Ecto neural progenitor cell (in vitro differentiated cells): Measurements from ENCODE around the gene SMIM1.
A peak's percentile ranks its signal among the peaks of the same experiment; 100 is the strongest.

Source experiments
- DNase-seq: peaks from one replicate; pipeline ENCODE4 v3.0.0-alpha.2; 2018; ENCODE audit warnings: low spot score

The SMIM1 gene, protein sequence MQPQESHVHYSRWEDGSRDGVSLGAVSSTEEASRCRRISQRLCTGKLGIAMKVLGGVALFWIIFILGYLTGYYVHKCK

DNA sequence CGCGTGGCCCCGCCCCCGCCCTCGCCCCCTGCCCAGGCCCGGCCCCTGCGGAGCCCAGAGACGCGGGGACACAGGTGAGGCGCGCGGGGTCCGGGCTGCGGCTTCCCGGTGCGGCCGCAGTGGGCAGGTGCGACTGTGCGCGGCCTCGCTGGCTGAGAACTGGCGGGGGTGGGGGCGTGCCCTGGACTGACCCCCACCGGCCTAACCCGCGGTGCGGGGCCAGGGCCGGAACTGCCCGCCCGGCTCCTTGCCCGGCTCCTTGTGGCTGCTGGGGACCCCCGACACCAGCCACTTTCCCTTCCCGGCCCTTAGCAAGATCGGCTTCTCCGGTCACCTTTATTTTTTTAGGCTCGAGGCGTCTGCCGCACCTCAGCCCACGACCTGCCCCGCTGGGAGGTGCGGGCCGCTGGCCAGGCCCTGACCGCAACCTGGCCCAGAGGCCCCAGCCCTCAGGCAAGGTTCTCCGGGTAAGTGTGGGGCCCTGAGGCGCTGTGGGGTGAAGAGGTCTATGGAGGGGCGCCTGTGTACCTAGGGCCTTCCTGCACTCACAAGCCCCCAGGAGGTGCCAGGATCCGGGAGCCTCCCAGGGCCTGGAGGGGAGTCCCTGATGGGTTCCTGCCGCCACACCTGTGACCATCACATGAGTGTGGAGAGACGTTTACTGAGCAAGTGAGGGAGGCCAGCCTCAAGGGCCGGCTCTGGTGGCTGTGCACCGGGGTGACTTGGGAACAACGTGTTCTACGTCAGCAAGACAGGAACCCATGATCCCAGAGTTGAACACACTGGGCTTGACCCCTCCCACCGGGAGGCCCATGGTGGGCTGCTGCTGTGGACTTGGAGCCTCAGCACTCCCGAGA, at the start of gene SMIM1:
Gene SMIM1, plus strand, starts transcription at position 35 of the 857 bp plus-strand sequence. CDS start 2,625 bp downstream, outside the sequence.
- peak; percentile 61 for DNase-seq

DNA sequence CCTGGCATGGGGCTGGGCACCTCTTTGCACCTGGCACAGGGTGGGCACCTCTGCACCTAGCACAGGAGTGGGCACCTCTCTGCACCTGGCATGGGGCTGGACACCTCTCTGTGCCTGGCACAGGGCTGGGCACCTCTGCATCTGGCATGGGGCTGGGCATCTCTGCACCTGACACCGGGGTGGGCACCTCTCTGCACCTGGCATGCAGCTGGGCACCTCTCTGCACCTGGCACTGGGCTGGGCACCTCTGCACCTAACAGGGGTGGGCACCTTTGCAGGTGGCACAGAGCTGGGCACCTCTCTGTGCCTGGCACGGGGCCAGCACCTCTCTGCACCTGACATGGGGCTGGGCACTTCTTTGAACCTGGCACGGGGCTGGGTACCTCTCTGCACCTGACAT, 49.7 kb upstream of the SMIM1 start:
- no peak for DNase-seq

DNA sequence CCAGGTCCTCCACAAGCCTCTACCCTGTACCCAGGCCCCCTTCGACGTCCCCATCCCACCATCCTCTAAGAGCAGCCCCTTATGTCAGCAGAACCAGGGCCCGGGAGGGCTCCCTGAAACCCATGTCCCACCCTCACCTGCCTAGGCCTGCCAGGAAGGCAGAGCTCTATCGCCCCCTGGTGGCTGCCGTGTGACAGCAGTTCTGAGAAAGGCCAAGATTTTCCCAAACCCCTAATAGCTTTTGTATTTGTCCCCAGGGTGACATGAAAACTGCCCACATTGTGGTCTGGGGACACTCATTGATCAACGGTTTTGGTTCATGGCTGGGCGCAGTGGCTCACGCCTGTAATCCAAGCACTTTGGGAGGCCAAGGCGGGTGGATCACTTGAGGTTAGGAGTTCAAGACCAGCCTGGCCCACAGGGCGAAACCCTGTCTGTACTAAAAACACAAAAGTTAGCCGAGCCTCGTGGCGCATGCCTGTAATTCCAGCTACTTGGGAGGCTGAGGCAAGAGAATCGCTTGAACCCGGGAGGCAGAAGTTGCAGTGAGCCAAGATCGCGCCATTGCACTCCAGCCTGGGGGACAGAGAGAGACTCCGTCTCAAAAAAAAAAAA, 48.0 kb upstream of the SMIM1 start:
- DNase-seq: peak; percentile 86

DNA sequence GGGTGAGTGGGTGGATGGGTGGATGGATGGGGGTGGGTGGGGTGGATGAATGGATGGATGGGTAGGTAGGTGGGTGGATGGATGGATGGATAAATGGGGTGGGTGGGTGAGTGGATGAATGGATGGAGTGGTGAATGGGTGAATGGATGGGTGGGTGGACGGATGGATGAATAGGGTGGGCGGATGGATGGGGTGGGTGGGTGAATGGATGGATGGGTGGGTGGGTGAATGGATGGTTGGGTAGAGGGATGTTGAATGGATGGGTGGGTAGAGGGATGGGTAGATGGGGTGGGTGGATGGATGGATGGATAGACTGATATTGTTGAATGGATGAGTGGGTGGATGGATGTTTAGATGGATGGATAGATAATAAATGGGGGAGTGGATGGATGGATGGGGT, 47.2 kb upstream of the SMIM1 start:
- no peak for DNase-seq

DNA sequence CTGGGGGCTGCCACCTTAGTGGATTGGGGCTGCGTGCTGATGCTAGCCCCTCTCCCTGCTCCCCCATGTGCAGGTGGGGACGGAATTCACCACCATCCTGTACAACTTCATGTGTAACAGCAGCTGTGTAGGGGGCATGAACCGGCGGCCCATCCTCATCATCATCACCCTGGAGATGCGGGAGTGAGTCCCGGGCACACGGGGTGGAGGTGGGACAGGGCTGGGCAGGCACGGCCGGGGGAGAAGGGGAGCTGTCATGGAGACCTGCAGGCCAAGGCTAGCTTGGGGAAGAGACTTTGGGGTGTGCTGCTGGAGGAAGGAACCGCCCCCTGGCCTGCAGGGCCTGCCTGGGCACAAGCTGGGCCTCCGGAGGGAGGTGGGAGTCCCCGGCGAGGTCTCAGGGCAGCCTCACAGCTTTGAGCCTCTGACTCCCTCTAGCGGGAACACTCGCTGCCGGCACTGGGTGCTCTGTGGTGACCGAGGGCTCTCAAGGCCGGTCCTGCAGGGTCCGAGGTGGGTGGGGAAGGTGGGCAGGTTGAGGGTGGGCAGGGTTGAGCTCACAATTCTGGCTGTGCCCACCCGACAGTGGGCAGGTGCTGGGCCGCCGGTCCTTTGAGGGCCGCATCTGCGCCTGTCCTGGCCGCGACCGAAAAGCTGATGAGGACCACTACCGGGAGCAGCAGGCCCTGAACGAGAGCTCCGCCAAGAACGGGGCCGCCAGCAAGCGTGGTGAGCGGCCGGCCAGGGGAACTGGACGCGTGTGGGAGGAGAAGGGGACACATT, 45.3 kb upstream of the SMIM1 start:
- peak; percentile 71 for DNase-seq

DNA sequence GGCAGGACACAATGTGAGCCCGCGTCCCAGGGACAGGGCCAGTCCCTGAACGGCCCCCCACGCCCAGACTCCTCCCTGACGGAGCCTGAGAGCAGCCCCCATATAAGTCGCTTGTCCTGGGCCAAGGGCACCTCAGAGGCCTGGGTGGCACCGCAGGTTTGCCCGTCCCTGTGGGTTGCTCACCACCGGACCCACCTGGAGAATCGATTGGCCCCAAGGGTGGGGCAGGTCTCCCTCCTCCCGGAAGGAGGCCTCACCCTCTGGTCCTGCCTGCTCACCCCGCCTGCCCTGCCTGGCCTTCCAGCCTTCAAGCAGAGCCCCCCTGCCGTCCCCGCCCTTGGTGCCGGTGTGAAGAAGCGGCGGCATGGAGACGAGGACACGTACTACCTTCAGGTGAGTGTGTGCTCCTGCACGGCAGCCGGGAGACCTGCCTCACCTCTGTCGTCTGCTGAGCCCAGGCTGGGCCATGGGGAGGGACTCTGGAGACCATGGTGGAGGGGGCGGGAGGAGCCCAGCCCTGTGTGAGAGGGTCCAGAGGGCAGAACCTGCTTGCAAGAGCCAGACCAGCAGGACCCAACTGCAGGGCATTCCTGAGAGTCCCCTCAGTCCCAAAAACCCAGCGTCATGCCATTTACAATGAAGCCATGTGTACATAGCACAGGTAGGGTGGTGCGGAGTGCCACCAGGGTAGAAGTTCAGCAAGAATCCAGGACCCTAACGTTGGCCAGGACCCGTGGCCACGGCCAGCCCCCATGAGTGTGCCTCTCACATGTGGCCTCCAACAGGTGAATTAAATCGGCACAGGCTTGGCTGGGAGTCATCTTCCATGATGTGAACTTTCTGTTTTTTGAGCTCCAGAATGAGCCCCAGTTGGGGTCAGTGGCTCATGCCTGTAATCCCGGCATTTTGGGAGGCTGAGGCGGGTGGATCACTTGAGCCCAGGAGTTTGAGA, 44.4 kb upstream of the SMIM1 start:
- no peak for DNase-seq

DNA sequence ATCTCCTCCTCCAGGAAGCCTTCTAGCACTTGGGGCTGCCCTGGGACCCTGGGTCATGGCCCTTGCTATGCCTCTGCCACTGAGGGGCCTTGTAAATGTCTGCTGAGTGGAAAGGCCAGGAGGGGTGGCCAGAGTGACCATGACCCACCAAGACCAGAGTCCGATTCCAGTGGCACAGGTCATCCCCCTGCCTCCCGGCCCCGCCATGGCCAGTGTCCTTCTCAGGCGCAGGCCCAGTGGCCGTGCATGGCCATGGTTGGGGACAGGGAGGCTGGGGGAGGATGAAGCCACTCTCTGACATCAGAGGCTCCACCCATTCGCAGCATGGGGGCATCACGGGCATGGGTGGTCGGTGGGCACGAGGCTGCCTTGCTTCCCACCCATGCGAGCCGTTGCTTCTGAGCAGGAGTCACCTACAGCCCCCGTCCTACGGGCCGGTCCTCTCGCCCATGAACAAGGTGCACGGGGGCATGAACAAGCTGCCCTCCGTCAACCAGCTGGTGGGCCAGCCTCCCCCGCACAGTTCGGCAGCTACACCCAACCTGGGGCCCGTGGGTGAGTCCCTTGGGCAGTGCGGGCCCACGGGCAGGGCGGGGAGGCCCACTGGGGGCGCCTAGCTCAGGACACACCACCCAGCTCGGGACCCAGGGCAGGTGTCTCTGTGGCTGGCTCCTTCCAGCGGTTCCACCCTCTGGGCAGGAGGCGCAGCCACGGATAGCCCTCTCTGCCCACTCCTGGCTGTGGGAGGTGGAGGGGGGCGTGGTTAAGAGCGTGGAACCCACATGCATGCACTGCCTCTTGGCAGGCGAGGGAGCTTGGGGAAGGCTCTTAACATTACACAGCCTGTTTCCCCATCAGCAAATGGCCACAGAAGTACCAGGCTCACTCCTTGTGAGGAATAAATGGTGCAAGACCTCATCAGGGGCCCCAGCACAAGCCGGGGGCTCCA, 42.7 kb upstream of the SMIM1 start:
- DNase-seq: no peak

DNA sequence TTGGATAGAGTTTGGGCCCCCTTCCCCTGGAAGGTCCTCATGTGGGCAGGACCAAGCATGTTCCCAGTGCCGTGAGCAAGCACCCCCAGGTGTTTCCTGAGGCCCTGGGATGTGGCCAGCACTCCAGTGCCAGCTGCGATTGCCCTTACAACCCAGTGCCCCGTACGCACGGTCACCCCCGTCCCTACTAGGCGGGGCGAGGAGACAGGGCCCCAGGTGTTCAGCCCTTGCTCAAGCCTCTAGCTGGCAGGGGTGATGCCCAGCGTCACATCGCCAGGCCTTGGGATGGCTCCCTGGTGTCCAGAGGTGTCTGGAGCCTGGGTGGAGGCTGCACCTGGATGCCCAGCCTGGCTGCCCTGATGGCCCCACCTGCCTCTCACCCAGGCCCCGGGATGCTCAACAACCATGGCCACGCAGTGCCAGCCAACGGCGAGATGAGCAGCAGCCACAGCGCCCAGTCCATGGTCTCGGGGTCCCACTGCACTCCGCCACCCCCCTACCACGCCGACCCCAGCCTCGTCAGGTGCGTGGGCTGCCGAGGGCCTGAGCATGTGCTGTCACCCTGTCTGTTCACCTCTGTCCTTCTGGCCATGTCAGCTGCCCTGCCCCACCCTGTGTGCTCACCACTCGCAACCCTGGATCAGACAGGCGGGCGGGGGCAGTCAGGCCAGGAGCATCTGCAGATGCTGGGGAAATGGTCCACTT, 41.9 kb upstream of the SMIM1 start:
- DNase-seq: no peak

DNA sequence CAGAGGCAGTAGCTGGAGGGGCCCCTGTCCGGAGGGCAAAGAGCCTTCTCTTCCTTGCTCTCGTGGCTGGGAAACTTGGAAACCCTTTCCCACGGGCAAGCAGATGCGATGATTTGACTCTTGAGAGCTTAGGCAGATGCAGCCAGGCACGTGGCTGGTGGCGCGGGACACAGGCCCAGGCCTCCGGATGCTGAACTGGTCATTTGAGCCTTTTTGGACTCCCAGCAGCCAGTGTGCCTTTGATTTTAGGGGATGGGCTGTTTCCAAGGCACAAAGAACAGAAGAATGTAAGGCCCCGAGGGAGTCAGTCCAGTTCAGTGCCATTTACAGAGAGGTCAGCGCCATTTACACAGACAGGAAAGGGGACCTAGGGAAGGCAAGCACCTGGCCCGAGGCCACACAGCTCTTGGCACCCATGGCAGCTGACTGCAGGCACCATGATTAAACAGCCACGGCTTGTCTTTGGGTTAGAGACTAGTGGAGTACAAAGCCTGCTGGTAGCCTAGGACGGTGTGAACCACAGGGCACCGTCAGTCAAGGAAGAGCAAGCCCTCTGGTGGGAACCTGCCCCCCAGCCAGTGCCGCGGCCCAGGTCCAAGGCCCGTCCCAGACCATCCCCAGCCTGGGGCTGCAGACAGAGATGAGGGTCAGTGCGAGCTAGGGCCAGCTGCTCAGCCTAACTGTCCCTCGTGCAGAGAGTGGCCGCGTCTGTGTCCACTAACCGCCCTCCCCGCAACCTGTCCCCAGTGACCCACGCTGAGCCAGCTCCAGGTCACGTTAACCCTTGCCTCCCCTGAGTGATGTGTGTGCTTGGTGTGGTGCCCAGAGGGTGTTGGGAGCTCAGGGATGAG, 40.7 kb upstream of the SMIM1 start:
- DNase-seq: no peak

DNA sequence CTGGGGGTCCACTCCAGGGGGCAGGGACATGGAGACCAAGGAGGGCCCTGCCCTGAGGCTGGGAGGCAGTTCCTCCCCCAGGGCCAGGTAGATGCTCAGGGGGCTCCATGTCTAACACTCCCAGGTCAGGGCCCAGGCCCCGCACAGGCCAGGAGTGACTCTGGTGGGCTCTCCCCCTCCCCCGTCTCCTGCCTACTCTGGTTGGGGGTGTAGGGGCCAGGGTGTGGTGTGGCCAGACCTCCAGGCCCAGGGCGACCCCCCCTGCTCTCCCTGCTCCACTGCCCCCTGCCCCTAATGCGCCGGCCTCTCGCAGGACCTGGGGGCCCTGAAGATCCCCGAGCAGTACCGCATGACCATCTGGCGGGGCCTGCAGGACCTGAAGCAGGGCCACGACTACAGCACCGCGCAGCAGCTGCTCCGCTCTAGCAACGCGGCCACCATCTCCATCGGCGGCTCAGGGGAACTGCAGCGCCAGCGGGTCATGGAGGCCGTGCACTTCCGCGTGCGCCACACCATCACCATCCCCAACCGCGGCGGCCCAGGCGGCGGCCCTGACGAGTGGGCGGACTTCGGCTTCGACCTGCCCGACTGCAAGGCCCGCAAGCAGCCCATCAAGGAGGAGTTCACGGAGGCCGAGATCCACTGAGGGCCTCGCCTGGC, 40.0 kb upstream of the SMIM1 start:
- DNase-seq: no peak

DNA sequence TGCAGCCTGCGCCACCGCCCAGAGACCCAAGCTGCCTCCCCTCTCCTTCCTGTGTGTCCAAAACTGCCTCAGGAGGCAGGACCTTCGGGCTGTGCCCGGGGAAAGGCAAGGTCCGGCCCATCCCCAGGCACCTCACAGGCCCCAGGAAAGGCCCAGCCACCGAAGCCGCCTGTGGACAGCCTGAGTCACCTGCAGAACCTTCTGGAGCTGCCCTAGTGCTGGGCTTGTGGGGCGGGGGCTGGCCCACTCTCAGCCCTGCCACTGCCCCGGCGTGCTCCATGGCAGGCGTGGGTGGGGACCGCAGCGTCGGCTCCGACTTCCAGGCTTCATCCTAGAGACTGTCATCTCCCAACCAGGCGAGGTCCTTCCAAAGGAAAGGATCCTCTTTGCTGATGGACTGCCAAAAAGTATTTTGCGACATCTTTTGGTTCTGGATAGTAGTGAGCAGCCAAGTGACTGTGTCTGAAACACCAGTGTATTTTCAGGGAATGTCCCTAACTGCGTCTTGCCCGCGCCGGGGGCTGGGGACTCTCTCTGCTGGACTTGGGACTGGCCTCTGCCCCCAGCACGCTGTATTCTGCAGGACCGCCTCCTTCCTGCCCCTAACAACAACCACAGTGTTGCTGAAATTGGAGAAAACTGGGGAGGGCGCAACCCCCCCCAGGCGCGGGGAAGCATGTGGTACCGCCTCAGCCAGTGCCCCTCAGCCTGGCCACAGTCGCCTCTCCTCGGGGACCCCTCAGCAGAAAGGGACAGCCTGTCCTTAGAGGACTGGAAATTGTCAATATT, 39.3 kb upstream of the SMIM1 start:
- no peak for DNase-seq

DNA sequence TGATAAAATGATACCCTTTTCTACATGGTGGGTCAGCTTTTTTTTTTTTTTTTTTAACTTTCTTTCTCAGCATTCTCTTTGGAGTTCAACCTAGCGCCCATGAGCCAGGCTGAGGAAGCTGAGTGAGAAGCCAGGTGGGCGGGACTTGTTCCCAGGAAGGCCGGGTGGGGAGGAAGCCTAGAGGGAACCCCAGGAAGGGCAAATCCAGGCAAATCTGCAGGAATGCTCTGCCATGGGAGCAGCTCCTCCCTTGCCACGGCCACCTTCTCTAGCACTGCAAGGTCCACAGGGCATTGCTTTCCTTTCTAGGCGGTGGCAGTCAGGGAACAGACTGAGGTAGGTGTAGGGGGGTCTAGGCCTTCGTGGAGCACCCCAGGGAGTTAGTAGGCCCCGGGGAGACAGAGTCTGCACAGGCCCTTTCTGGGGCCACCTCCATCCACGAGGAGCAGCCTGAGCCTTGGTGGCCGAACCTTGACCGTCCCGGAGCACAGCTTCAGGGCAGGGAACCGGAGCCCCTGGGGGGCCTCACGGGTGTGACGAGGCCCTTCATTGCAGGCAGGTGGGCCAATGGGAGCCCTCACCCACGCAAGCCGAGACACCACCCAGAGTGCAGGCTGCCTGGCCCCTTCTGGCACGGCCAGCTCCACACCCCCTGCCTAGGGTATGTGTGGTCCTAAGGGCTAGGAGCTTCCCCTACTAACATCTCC, 38.5 kb upstream of the SMIM1 start:
- DNase-seq: no peak

DNA sequence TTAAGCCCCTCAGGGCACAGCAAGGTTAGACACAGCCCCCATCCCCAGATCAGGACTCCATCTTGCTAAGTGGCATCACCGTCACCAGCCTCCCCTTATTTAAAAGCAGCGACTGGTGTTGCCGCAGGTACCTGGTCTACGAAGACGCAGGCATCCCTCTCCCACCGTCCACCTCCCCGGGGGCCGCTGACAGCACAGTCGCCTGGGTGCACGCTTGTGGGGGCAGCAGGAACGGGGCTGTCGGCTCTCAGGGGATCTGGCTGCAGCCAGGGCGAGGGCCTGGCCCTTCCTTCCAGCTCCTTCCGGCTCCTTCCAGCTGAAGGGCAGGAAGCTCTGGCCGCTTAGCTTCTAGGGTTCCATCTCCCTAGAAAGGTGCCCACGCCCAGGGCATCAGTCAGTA, 37.9 kb upstream of the SMIM1 start:
- no peak for DNase-seq

DNA sequence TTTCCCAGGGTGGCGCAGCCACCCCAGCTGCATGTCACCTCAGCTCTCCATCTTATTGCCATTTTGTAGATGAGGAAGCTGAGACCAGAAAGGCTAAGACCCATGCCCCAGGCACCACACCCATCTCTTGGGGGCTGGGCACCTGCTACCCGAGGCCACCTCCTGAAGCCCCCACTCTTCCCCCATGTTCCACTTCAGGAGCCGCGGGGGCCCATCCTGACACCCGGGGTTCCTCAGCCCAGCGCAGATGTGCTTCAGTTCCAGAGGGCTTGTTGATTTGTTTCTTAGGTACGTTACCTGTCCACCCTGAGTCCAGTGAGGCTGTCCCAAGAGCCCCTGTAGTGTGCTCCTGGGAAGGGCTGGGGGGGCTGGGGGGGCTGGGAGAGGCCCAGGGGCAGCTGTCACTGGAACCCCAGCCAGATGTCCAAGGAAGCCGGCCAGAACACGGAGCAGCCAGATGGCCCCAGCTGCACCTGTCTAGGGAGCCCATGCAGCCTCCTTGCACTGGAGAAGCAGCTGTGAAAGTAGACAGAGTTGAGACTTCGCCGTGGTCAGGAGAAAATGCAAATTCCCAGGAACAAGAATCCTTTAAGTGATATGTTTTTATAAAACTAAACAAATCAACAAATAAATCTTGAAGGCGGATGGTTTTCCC, 37.4 kb upstream of the SMIM1 start:
- no peak for DNase-seq

DNA sequence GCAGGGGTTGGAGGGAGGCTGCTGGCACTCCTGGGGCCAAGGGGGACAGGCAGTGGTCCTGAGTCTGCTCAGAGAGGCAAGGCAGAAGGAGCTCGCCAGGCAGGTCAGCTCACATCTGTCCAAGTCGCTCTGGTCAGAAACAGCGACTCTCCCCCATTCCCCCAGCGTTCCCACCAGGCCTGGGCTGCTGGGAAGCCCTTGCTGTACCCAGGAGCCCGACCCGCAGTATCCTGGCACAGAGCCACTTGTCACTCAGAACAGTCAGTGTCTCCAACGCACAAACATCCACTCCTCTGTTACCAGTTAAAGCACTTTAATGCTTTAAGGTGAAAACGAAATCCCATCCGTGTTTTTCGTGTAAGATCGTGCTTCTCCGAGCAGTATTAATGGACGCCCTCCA, 36.9 kb upstream of the SMIM1 start:
- no peak for DNase-seq

DNA sequence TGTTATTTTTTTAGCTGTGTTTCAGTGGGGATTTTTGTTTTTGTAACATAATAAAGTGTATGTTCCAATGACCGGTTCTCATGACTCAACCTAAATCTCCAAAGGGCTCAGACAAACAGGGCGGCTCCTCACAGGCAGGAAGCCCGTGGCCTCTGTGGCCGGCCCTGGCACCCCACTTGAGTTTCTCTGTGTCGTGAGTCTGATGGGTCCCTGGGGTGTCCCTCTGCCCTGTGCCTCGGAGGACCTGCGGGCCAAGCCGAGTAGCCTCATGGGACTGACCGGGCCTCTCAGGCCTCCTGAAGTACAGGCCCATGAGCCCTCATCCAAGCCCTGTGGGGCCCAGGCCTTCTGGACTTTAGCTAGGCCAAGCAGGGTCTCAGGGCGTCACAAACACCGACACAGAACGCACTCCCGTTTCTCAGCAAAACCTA, 36.4 kb upstream of the SMIM1 start:
- DNase-seq: no peak
